HG03575 (cell line): ENCODE results near the gene THOP1.

Experiments
- ATAC-seq: cut with Tn5 transposase; IDR thresholded peaks from one replicate; pipeline ENCODE4 v1.9.1; 2021; ENCODE audit not compliant: unreplicated experiment, insufficient number of reproducible peaks, low FRiP score; ENCODE audit errors: extremely low read depth

Gene THOP1

DNA sequence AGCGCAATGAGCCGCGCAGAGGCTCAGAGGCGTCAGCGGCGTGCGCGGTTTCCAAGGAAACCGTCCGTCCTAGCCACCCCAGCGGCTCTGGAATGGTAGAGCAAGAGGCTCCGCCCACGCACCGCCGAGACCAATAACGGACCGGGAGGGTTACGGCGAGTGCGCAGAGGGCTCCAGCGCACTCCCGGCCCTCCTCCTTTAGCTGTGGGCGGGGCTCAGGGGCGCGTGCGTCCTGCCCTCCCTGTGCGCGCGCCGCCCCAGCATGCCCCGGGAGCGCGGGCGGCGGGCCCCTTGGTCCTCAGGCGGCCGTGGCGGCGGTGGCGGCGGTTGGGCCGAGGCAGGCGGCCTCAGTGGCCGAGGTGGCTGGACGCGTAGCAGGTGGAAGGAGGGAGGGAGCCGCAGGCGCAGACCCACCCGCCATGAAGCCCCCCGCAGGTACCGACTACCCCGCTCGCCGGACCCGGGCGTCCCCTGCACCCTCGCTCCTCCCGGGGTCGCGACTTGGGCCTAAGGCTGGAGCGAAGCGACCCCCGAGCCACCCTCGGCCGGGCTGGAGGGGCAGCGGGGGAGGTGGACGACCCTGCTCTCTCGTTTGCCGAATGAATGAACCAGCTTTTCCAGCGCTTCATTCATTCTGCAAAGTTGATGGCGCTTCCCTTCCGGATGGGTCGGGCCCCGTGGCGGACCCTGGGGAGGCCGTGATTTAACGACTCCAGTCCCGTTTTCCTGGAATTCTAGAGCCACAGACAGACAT is at the start of gene THOP1:
Gene THOP1 (plus strand): TSS at position 260 of the 754 bp plus-strand sequence. CDS start 160 bp downstream, at position 420.
- no peak for ATAC-seq

DNA sequence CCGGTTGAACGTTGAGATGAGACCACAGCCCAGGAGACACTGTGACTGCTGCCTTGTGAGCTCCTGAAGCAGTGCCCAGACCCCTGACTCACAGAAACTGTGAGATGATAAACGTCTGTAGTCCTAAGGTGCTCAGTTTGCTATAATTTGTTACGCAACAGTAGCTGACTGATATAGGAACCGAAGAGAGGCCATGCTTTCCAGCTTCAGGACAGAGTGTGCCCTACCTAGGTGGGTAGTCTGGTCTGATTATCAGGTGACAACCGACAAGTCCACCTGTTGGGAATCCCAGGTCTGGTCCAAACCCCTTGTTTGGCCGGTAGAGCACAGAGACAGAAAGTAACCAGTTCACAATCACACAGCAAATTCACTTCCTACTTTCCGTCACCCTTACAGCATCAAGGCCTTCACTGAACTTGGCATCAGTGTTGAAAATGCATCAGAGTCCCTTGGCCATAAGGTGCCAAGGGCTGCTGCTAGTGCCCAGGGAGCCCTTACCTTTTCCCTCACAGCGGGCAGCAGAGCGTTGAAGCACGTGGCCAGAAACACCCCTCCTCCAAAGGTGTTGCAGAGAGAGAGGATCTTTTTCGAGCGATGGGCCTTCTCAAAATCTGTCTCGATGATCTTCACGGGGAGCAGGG is 48.6 kb upstream of the THOP1 start:
- no peak for ATAC-seq

DNA sequence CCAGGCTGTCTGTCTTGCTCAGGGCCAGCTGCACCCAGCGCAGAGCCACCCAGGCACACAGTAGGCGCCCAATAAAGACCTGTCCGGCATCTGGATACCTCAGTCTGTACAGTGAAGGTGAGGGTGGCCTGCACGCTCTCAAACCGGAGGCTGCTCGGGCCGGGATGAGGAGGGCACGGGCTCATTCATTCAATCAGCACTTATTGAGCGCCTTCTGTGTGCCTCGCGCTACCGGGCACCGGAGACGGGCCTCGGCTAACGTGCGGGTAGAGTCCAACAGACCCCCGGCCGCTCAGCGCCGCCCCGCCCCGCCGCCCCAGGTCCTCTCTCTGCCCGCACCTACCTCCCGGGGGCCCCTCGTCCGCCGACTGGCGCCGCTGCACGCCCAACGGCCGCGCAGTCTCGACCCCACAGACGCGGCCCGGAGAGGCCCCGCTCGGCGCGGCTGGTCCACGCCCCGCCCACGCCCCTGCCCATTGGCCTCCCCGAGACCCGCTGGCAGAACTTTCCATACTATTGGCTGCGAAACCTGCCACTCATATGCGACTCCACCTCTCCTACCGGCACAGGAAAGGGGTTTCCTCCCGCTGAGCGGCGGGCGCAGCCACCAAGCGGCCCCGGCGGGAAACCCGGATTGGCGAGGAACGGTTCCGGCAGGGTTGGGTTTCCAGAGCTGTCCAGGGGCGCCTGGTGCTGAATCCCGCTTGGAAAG is 45.5 kb upstream of the THOP1 start, which contains the start of gene SLC39A3:
Gene SLC39A3 (minus strand): TSS at position 416 of the 712 bp plus-strand sequence. CDS start 2,760 bp downstream, outside the sequence.
- no peak for ATAC-seq

DNA sequence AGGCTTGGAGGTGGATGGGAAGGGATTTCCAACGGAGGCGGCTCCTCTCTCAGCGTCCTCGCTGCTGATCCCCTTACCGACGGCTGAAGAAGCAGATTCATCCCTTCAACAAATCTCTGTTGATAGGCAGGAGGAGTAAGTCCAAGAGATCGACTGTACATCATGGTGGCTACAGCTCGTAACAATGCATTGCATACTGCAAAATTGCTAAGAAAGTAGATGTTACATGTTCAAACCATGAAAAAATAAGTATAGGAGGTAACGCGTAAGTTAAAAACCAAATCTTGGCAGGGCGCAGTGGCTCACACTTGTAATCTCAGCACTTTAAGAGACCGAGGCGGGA is 45.0 kb upstream of the THOP1 start:
- ATAC-seq, result no peak

DNA sequence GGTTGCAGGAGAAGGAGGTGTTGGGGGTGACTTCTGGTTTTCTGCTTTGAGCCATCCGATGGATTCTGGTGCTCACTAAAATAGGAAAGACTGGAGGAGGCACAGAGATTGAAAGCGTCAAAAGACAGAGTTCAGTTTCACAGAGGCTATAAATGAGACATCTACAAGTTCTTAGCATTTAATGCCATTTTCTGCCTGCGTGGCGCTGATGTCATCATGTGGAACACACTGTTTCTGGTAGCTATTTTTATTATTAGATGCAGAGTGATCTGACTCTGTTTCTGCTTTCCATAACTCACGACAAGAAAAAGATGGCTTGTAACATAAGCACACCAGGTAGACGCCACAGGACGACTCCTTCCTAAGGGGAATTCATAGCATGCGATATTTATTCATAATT is 42.2 kb upstream of the THOP1 start:
- ATAC-seq, result no peak

DNA sequence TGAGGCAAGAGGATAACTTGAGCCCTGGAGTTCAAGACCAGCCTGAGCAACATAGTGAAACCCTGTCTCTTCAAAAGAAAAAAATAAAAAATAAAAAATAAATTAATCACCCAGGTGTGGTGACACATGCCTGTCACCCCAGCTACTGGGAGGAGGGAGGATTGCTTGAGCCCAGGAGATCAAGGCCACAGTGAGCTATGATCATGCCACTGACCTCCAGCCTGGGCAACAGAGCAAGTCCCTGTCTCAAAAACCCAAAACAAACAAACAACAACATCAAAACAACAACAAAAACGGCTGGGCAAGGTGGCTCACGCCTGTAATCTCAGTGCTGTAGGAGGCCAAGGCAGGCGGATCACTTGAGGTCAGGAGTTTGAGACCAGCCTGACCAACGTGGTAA is 41.2 kb upstream of the THOP1 start:
- no peak for ATAC-seq

DNA sequence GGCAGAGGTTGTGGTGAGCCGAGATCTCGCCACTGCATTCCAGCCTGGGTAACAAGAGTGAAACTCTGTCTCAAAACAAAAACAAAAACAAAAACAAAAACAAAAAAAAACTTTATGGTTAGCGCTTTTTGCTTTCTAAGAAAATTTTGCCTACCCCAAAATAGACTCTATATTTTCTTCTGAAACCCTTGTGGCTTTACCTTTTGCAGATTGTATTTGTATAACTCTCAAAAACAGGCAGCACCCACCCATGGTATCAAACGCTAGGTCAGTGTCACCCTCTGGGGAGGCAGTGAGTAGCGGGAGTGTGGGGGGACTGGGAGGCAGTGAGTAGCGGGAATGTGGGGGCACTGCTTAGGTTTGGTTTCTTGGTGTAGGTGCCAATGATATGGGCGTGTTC is 38.0 kb upstream of the THOP1 start:
- no peak for ATAC-seq

DNA sequence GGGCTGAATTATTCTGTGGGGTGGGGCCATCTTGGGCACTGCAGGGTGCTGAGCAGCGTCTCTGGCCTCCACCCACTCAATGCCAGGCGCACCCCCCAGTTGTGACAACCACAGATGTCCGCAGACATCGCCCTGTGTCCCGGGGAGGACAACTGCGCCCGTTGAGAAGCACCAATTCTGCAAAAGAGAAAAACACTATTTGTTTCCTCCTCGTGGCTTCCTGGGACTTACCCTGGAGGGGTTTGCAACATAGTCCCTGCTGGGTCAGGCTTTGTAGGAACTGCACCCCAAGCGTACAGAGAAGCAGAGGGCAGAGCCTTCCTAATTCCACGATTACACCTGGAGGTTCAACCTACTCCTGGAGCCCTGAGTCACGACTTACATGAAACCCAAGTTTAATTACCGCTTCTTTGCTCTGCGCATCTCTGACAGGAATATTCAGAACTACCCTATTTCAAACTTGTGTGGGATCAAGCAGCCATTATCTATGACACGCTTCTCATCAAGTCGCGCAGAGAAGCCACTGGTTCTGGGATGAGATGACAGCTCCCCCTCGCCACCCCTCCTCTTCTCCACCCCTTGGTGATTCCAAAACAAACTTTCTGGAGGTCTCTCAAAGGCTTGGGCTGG is 34.4 kb upstream of the THOP1 start:
- no peak for ATAC-seq

DNA sequence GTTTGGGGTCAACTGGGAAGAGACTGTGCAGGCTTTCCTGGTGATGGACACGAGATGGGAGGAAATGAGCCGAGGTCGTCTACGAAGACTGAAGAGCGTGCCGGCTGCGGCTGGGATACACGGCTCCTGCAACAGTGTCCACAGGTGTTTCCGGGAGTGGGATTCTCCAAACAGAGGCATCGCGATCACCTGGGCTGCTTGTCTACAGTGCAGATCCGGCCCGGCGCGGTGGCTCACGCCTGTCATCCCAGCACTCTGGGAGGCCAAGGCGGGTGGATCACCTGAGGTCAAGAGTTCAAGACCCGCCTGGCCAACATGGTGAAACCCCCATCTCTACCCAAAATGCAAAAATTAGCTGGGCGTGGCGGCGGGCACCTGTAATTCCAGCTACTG is 33.9 kb upstream of the THOP1 start:
- no peak for ATAC-seq

DNA sequence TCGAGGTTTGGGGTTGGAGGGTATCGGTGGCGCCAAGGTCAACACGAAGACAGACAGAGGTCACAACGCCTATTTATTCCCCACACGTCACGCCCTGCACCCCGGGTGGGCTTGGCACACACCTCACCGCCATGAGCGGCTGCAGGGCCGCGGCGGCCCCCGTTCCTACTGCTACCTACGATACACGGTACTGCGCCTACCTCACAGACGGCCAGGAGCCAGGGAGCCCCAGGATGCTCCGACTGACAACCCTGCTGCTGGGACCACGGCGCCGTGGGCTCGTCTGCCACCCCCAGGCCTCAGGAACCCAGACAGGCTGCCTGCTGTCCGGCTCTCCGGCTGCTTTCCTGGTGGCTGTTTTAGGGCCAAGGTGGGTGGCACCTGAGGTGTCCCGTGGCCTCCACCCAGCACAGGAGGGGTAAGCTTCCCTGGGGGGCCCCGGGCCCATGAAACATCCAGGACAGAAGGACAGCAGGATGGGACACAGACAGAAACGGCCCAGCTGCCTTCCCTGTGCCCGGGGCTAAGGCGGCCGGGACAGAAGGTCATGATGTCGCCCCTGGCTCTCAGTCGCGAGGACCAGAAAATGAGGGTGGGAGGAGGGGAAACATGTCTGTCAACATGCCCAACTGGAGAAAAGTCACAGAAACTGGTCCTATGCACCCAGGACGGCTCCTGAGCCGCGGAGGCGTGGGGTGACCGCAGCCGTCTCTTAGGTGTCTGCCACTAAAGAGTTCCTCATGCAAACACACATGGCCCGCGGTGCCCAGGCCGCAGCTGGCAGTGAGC is 30.4 kb upstream of the THOP1 start:
- no peak for ATAC-seq

DNA sequence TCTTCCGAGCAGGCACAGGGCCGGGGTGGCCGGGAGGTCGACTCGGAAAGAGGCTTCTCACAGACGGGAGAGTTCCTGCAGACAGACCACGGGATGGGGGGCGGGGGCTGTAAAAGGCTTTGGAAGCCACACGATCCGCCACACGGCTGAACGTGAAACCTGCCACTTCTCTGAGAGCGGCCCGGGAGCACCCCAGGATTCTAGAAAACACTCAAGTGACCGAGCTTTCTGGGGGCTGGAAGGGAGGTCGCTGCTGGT is 29.9 kb upstream of the THOP1 start:
- no peak for ATAC-seq

DNA sequence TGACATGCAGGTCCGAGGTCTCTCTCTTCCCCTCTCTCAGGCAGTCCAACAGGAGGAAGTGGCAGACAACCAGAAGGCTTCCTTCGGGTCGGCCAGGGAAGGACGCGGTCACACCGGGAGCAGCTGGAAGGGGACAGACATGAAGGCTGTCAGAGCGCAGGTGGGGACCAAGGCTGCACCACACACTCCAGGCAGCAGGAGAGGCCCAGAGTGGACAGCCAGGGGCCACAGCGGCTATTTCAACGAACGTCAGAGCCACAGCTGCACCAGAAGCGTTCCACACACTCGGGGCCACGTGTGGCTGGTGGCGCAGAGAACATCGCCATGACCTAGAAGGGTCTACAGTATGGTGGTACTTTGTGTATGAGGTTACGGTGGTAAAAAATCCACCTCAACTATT is 29.5 kb upstream of the THOP1 start:
- no peak for ATAC-seq

DNA sequence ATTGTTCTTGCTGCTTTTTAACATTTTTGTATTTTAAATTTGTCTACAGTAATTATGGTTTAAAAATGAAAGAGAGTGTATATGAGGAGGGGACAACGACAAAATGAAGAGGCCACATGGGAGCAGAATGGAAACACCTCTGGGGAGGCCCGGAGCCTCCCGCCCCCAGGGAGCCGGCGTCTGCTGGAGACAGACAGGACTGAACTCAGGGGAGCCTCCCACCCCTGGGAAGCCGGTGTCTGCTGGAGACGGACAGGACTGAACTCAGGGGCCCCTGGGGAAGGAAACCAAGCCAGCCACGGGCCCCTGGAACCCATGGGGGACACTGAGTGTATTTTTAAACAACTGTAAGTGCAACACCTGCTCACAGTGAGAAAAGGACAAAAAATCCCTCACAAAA is 28.8 kb upstream of the THOP1 start:
- no peak for ATAC-seq

DNA sequence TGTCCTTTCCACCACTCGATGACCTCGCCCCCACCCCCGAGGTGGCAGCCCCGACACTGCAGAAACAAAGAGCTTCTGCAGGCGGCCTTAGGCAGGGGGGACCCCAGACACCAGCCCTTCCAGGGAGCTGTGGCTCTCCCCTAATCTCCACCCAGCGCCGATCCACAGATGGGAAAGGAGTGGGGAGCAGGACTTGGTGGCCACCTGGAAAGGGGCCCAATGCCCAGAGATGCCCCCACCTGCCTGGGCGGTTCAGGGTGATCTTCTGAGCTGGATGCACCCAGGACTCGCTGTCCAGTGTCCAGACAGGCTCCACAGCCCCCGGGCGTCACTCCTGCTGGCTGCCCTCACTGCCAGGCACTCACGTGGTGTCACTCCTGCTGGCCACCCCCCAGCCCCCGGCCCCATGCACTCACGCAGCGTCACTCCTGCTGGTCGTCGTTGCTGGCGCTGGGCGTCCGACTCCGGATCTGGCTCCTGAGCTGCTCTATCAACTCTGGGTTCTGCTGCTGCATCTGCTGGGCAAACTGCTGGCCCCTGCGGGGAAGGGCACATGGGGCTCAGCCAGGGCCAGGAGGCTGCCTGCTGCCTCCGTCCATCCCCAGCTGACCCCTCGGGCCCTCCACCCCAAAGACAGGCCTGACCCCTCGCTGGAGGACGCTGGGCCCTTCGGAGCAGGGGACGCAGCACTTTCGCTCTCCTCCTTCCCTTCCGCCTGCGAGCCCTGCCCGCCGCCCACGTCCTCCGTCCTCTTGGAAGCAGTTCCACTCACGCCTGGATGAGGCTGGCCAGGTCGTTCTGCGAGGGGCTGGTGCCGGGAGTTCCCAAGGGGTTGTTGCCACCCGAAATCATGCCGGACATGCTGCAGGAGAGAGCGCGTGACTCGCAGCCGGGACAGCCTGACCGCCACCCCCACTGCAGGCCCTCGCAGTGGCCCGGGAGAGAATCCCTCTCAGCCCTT is 28.1 kb upstream of the THOP1 start:
- ATAC-seq, result no peak

DNA sequence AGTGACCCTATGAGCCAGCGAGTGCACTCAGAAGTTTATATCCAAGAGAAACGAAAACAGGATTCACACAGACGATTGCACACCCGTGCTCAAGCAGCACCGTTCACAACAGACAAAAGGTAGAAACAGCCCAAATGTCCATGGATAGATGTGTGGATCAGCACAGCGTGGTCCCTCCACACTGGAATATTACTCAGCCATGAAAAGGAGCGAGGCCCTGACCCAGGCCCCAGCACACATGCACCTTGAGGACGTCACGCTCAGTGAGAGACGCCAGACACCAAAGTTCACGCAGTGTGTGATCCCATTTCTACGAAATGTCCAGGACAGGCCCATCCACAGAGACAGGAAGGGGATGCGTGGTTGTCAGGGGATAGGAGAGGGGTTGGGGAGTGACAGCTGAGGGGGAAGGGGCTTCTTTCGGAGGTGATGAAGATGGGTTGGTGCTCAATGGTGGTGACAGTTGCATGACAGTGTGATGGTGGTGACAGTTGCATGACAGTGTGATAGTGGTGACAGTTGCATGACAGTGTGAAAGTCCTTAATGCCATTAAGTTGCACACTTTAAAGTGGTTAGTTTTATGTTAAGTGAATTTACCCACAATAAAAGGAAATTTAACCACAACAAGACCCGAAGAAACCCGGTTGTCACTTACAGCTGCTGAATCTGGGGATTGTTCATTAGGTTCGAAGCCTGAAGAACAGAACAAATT is 26.5 kb upstream of the THOP1 start:
- ATAC-seq, result no peak

DNA sequence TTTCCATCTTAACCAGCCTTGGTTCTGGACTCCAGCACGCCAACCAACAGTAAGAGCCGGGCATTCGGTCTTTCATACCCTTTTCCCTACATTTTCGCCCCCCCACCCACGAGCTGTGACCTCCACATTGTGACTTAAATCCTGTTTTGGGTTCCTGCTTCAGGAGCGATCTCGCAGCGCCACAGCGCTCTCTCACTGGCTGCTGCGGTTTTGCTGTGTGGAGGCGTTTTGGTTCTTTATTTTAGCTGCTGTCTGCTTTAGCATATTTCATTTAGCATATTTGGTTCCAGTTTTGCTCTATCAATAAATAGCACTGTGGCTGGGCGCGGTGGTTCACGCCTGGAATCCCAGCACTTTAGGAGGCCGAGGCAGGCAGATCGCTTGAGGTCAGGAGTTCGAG is 25.9 kb upstream of the THOP1 start:
- no peak for ATAC-seq

DNA sequence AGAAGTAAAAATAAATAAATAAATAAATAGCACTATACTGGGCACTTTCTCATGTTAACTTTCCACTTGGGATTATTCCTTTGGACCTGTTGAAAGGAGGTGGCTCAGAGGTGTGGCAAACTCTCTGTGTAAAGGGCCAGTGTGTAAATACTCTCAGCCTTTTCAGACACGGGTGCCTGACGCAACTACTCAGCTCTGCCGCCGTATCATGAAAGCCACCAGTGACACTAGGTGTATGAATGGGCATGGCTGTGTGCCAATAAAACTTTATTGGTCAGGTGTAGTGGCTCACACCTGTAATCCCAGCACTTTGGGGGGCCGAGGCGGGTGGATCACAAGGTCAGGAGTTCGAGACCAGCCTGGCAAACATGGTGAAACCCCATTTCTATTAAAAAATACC is 25.3 kb upstream of the THOP1 start:
- ATAC-seq, result no peak

DNA sequence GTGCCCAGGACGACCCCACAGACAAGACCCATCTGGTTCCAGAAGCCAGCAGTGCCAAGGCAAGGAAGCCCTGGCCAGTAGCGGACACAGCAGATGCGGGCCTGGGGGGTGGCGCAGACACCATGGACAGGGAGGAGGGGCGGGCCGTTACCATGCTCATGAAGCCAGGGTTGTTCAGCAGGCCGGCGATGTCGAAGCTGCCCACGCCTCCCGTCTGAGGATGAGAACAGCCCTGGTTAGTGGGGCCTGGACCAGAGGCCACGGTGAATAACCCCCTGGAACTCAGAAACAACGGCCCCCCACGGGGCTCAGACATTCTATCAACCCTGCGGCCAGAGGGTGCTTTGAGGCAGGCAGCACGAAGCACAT is 24.0 kb upstream of the THOP1 start:
- no peak for ATAC-seq
